OCI-LY7 (cell line): ENCODE results near the gene GMDS. TPM values are rescaled to one million over a fixed set of nuclear protein-coding genes. Genes with fewer than 3 reads are reported as not detected.
"Not testable (repeated sequence)": the region's sequence is repeated elsewhere in the genome, so short reads cannot be mapped to it uniquely, and the experiment has no call there.

Source experiments
- BruUV-seq: library from RNA; stranded (reverse); fragments of 400-500 nt; replicated peaks from 2 replicates; lab custom pipeline; 2021; lab: Mats Ljungman, UMichigan
- CTCF ChIA-PET: fragments of 300-600 bp; sonication (Branson Sonifier 250); formaldehyde crosslinking; loops from one replicate; lab custom pipeline; 2022; ENCODE audit warnings: antibody characterized with exemption; ENCODE audit not compliant: unreplicated experiment; lab: Charles Lee
- POLR2A ChIA-PET: fragments of 300-600 bp; sonication (Branson Sonifier 250); formaldehyde crosslinking; loops from one replicate; lab custom pipeline; 2022; ENCODE audit warnings: antibody characterized with exemption; lab: Charles Lee
- DNase-seq: peaks from one replicate; pipeline ENCODE4 v3.0.0-alpha.2; 2015; ENCODE audit warnings: low spot score
- H2AFZ ChIP-seq: fragments of 200-600 bp; sonication (generic), shearing (Covaris generic); 2 replicates; pipeline ENCODE4 v1.6.1; 2014; ENCODE audit warnings: mild to moderate bottlenecking, antibody characterized with exemption, low read length, moderate library complexity
- H3K27ac ChIP-seq: fragments of 200-600 bp; sonication (generic); 2 replicates; pipeline ENCODE4 v1.5.1; 2014; ENCODE audit warnings: mixed run types, low read depth, mild to moderate bottlenecking, moderate library complexity, low read length, inconsistent platforms; ENCODE audit not compliant: poor library complexity, severe bottlenecking
- H3K36me3 ChIP-seq: fragments of 200-600 bp; sonication (generic); 2 replicates; pipeline ENCODE4 v1.6.1; 2014; ENCODE audit warnings: mild to moderate bottlenecking, antibody characterized with exemption, low read length, moderate library complexity, mixed read lengths; ENCODE audit not compliant: insufficient read depth
- H3K4me1 ChIP-seq: fragments of 200-600 bp; sonication (generic); 2 replicates; pipeline ENCODE4 v1.5.1; 2014; ENCODE audit warnings: mild to moderate bottlenecking, low read length; ENCODE audit not compliant: insufficient read depth, poor library complexity, severe bottlenecking
- H3K4me2 ChIP-seq: fragments of 200-600 bp; sonication (generic); 2 replicates; pipeline ENCODE4 v1.6.1; 2014; ENCODE audit warnings: mild to moderate bottlenecking, low read length
- H3K4me3 ChIP-seq: fragments of 200-600 bp; sonication (generic); 2 replicates; pipeline ENCODE4 v1.5.1; 2014; ENCODE audit warnings: mild to moderate bottlenecking, low read depth, low read length; ENCODE audit not compliant: poor library complexity, severe bottlenecking
- H3K79me2 ChIP-seq: fragments of 200-600 bp; sonication (generic); 2 replicates; pipeline ENCODE4 v1.6.1; 2016; ENCODE audit warnings: low read depth, mild to moderate bottlenecking, low read length, moderate library complexity, mixed read lengths; ENCODE audit not compliant: insufficient read depth
- H3K9me2 ChIP-seq: fragments of 200-600 bp; sonication (generic); 2 replicates; pipeline ENCODE4 v1.6.1; 2016; ENCODE audit warnings: mild to moderate bottlenecking, low read length, mixed read lengths; ENCODE audit not compliant: insufficient read depth
- H3K9me3 ChIP-seq: fragments of 200-600 bp; sonication (generic); 2 replicates; pipeline ENCODE4 v1.6.1; 2014; ENCODE audit warnings: mild to moderate bottlenecking, mixed run types, low read length, mixed read lengths
- H4K20me1 ChIP-seq: fragments of 200-600 bp; sonication (generic); 2 replicates; pipeline ENCODE4 v1.6.1; 2014; ENCODE audit warnings: mild to moderate bottlenecking, antibody characterized with exemption, low read length, moderate library complexity, mixed read lengths; ENCODE audit not compliant: insufficient read depth
- CTCF ChIP-seq: fragments of 200-600 bp; sonication (generic); conservative IDR thresholded peaks from 2 replicates; pipeline ENCODE4 v1.5.1; 2014; ENCODE audit warnings: mild to moderate bottlenecking, antibody characterized with exemption, low read length, moderate library complexity, mixed read lengths
- EZH2phosphoT487 ChIP-seq: fragments of 200-600 bp; sonication (generic); IDR thresholded peaks from 2 replicates; pipeline ENCODE4 v1.6.1; 2018; ENCODE audit warnings: low read depth, borderline replicate concordance, mild to moderate bottlenecking, mixed run types, antibody characterized with exemption, low read length, moderate library complexity, mixed read lengths
- intact Hi-C: fragments of 100-400 bp; cut with micrococcal nuclease; formaldehyde crosslinking; loops from one replicate; pipeline ENCODE4 v1.10.0; 2022; ENCODE audit not compliant: unreplicated experiment
- total RNA-seq, 2 experiments: library from RNA; depleted of rRNA in 1 of 2; stranded (reverse); fragments of >200 nt in 1 of 2; shearing (Covaris generic) in 1 of 2; gene quantifications; 2 replicates each; pipeline ENCODE4 v1.2.3, GENCODE V29; 2014 to 2022

GMDS gene
- total RNA-seq, 2 experiments from 2014 or later = 9.9 to 26.8 TPM

- no peak for DNase-seq
- no peak for TF ChIP-seq EZH2phosphoT487
- TF ChIP-seq CTCF = no peak
- no peaks in the 10 kb centered on the region for H3K9me2 ChIP-seq
- no TSS peak for BruUV-seq
- CTCF ChIA-PET = no interaction called here
- H3K4me1 ChIP-seq = peaks cover under 1% of the 10 kb centered on the region
- no peak overlapping the region for H3K4me3 ChIP-seq
- H4K20me1 ChIP-seq = no peaks in the 10 kb centered on the region
- no peak overlapping the region for H3K27ac ChIP-seq
- H2AFZ ChIP-seq = no peak overlapping the region
- no peaks in the 10 kb centered on the region for H3K36me3 ChIP-seq
- intact Hi-C loops = no loop called here
- H3K4me2 ChIP-seq = no peak overlapping the region
- H3K79me2 ChIP-seq = no peaks in the 10 kb centered on the region
- H3K9me3 ChIP-seq = no peaks in the 10 kb centered on the region
- POLR2A ChIA-PET = interaction anchor here (0.7 kb wide), 1 partner anchor 174 kb away, joined by 3 read pairs; no protein-coding TSS in a partner anchor
Measured at GRCh38 chr6:1670711-1671462, 574.5 kb downstream of the GMDS start.

- intact Hi-C loops = no loop called here
- Histone ChIP-seq H3K27ac (no peak overlapping the region), H3K4me1 (peaks cover 9% of the 10 kb centered on the region), H3K4me3 (no peak overlapping the region), H4K20me1 (no peaks in the 10 kb centered on the region), H3K36me3 (no peaks in the 10 kb centered on the region), H2AFZ (no peak overlapping the region), H3K4me2 (no peak overlapping the region), H3K79me2 (no peaks in the 10 kb centered on the region), H3K9me2 (no peaks in the 10 kb centered on the region), H3K9me3 (no peaks in the 10 kb centered on the region)
- no peak for TF ChIP-seq EZH2phosphoT487
- TF ChIP-seq CTCF = no peak
- ChIA-PET POLR2A (interaction anchor here (0.7 kb wide), 1 partner anchor 174 kb away, joined by 3 read pairs; no protein-coding TSS in a partner anchor), CTCF (no interaction called here)
- DNase-seq = no peak
- BruUV-seq = no TSS peak
Measured at GRCh38 chr6:1669996-1670395, 575.4 kb downstream of the GMDS start.

DNA sequence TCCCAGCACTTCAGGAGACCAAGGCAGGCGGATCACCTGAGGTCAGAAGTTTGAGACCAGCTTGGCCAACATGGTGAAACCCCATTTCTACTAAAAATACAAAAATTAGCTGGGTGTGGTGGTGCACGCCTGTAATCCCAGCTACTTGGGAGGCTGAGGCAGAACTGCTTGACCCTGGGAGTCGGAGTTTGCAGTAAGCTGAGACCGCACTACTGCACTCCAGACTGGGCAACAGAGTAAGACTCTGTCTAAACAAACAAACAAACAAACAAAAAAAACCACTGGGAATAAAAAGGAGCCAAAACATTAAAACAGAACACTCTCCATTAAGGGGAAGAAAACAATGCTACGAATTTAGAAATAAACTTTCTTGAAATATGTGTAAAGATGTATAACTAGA lies 576.9 kb downstream of the GMDS start:
- H3K9me3 ChIP-seq, H3K27ac ChIP-seq, H3K4me2 ChIP-seq, H2AFZ ChIP-seq, POLR2A ChIA-PET, intact Hi-C loops, BruUV-seq, DNase-seq, H3K9me2 ChIP-seq, H3K4me3 ChIP-seq, H3K36me3 ChIP-seq, H4K20me1 ChIP-seq, H3K79me2 ChIP-seq, CTCF ChIA-PET: not testable (repeated sequence)
- peaks cover 16% of the 10 kb centered on the region for H3K4me1 ChIP-seq
